ENCODE measurements around the gene HGD. TPM values are rescaled to one million over a fixed set of nuclear protein-coding genes. Genes with fewer than 3 reads are reported as not detected.
A peak's percentile ranks its signal among the peaks of the same experiment; 100 is the strongest.

The HGD gene
- total and polyA plus RNA-seq, 2 of the 13 experiments (the other 11 are each of a cell fraction or from before 2014, with no cell fraction given) = 265 to 398 TPM

DNA sequence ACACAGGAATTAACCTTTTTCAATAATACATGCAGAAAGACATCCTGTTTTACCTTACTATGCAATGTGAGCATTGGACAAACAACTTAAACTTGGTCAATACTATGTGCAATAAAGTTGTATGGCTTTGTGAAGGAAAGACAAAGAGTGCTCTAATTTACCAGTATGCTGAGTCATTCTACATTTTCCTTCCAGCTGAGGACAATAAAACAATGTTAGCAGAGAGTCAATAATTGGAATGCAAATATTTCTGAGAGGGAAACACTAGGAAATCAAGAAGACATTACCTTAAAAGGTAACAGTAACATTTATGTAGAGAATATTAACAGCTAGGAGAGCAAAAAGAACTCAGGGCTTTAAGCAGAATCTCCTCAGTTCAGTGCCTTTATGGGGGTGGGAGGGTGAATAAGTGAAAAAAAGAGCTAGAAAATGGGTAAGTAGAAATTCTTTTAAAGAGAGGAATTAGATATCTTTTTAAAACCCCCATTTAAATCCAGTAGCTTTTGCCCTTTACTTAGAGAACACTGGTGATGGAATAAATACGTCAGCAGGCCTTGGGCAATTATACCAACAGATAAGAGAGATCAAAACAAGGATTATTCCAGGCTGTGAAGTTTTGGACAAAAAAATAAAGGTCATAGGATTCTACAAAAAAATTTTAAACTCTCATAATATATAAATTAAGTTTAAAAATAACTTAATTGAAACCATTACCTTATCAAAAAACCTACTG lies 11.6 kb upstream of the HGD start (continued):
- TF ChIP-seq, protein P1, sequence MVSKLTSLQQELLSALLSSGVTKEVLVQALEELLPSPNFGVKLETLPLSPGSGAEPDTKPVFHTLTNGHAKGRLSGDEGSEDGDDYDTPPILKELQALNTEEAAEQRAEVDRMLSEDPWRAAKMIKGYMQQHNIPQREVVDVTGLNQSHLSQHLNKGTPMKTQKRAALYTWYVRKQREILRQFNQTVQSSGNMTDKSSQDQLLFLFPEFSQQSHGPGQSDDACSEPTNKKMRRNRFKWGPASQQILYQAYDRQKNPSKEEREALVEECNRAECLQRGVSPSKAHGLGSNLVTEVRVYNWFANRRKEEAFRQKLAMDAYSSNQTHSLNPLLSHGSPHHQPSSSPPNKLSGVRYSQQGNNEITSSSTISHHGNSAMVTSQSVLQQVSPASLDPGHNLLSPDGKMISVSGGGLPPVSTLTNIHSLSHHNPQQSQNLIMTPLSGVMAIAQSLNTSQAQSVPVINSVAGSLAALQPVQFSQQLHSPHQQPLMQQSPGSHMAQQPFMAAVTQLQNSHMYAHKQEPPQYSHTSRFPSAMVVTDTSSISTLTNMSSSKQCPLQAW (CRISPR knock-in tag; IDR thresholded peaks at IDR 0.05) = no peak
- no peak for TF ChIP-seq SOX6 (IDR thresholded peaks at IDR 0.05)
- TF ChIP-seq SOX6 (CRISPR knock-in tag; IDR thresholded peaks at IDR 0.05) = peak; percentile 82
- peak; percentile 66; the same call in 1 of the 2 replicates for TF ChIP-seq CEBPB (IDR thresholded peaks at IDR 0.05; ENCODE audit: borderline replicate concordance, low read depth, low read length)
- no peak for TF ChIP-seq ZNF879 (CRISPR knock-in tag; IDR thresholded peaks at IDR 0.05)
- peak; percentile 67; the same call in 1 of the 2 replicates for TF ChIP-seq SRF (IDR thresholded peaks at IDR 0.05; ENCODE audit: low read depth, low read length)
- TF ChIP-seq, protein P2, sequence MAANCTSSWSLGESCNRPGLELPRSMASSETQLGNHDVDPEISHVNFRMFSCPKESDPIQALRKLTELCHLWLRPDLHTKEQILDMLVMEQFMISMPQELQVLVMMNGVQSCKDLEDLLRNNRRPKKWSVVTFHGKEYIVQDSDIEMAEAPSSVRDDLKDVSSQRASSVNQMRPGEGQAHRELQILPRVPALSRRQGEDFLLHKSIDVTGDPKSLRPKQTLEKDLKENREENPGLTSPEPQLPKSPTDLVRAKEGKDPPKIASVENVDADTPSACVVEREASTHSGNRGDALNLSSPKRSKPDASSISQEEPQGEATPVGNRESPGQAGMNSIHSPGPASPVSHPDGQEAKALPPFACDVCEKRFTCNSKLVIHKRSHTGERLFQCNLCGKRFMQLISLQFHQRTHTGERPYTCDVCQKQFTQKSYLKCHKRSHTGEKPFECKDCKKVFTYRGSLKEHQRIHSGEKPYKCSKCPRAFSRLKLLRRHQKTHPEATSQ (CRISPR knock-in tag; IDR thresholded peaks at IDR 0.05; ENCODE audit: borderline replicate concordance) = no peak
- no peak for TF ChIP-seq TARDBP (CRISPR knock-in tag; IDR thresholded peaks at IDR 0.05)
- TF ChIP-seq, protein P3, sequence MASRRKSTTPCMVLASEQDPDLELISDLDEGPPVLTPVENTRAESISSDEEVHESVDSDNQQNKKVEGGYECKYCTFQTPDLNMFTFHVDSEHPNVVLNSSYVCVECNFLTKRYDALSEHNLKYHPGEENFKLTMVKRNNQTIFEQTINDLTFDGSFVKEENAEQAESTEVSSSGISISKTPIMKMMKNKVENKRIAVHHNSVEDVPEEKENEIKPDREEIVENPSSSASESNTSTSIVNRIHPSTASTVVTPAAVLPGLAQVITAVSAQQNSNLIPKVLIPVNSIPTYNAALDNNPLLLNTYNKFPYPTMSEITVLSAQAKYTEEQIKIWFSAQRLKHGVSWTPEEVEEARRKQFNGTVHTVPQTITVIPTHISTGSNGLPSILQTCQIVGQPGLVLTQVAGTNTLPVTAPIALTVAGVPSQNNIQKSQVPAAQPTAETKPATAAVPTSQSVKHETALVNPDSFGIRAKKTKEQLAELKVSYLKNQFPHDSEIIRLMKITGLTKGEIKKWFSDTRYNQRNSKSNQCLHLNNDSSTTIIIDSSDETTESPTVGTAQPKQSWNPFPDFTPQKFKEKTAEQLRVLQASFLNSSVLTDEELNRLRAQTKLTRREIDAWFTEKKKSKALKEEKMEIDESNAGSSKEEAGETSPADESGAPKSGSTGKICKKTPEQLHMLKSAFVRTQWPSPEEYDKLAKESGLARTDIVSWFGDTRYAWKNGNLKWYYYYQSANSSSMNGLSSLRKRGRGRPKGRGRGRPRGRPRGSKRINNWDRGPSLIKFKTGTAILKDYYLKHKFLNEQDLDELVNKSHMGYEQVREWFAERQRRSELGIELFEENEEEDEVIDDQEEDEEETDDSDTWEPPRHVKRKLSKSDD (CRISPR knock-in tag; IDR thresholded peaks at IDR 0.05; ENCODE audit: low read depth) = no peak
- TF ChIP-seq JUND (CRISPR knock-in tag; IDR thresholded peaks at IDR 0.05) = no peak
- no peak for TF ChIP-seq ZNF383 (CRISPR knock-in tag; IDR thresholded peaks at IDR 0.05; ENCODE audit: borderline replicate concordance)
- no peak for TF ChIP-seq ZNF747 (CRISPR knock-in tag; IDR thresholded peaks at IDR 0.05; ENCODE audit: borderline replicate concordance)
- TF ChIP-seq ZNF121 (CRISPR knock-in tag; IDR thresholded peaks at IDR 0.05) = no peak
- TF ChIP-seq ZNF777 (CRISPR knock-in tag; IDR thresholded peaks at IDR 0.05) = no peak
- TF ChIP-seq PAF1 (CRISPR knock-in tag; IDR thresholded peaks at IDR 0.05) = no peak
- TF ChIP-seq, protein P4, sequence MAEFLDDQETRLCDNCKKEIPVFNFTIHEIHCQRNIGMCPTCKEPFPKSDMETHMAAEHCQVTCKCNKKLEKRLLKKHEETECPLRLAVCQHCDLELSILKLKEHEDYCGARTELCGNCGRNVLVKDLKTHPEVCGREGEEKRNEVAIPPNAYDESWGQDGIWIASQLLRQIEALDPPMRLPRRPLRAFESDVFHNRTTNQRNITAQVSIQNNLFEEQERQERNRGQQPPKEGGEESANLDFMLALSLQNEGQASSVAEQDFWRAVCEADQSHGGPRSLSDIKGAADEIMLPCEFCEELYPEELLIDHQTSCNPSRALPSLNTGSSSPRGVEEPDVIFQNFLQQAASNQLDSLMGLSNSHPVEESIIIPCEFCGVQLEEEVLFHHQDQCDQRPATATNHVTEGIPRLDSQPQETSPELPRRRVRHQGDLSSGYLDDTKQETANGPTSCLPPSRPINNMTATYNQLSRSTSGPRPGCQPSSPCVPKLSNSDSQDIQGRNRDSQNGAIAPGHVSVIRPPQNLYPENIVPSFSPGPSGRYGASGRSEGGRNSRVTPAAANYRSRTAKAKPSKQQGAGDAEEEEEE (CRISPR knock-in tag; IDR thresholded peaks at IDR 0.05; ENCODE audit: borderline replicate concordance) = no peak
- no peak for TF ChIP-seq RCOR2 (CRISPR knock-in tag; IDR thresholded peaks at IDR 0.05)
- peak; percentile 92 for TF ChIP-seq NFE2 (CRISPR knock-in tag; IDR thresholded peaks at IDR 0.05)
- no peak for TF ChIP-seq ZNF224 (CRISPR knock-in tag; IDR thresholded peaks at IDR 0.05)
- no peak for TF ChIP-seq SNAPC2 (CRISPR knock-in tag; IDR thresholded peaks at IDR 0.05)
- TF ChIP-seq JDP2 (CRISPR knock-in tag; IDR thresholded peaks at IDR 0.05; ENCODE audit: borderline replicate concordance) = no peak
- TF ChIP-seq SMARCC2 (IDR thresholded peaks at IDR 0.05) = 0 out of 2 replicates have a peak, but pooled peaks have one; percentile 19
- TF ChIP-seq KAT8 (CRISPR knock-in tag; IDR thresholded peaks at IDR 0.05) = no peak
- TF ChIP-seq ZNF841 (CRISPR knock-in tag; IDR thresholded peaks at IDR 0.05; ENCODE audit: borderline replicate concordance) = no peak
- no peak for TF ChIP-seq HIVEP1 (CRISPR knock-in tag; IDR thresholded peaks at IDR 0.05)

Measured in HepG2 (cell line).